Measurements from ENCODE around the gene DDHD1.

Gene DDHD1

DNA sequence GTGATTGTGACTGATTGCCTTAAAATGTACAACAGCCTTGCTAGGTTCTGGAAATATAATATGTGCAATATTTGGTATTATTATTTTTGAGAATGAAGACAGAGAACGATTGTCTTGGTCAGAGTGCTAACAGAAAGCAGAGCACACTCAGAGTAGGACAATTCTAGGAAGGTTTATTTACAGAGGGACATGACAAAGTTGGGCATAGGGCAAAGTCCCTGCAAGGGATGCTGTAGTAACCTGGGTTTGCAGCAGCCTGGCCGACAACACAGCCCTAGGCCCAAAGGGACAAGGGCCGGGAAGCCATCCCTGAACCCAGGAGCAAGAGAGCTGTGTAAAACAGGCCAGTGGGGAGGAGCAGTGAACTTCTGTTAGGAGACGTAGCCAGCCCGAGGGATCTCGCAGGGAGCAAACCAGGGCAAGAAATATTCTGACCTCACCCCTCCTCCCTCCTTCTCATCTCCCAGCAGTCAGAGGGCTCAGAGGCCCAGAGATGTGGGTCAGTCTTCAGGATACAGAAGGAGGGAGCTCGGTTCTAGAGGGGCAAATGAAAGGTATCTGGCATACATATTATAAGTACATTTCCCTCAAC is 151.2 kb downstream of the DDHD1 start:
- Mint-ChIP-seq H3K27ac (no peak overlapping the region), H3K4me1 (peaks cover 20% of the 10 kb centered on the region), H3K36me3 (ENCODE audit: low read depth) (no peaks in the 10 kb centered on the region), H3K4me3 (no peak overlapping the region), H3K9me3 (peaks cover 3% of the 10 kb centered on the region), H3K27me3 (ENCODE audit: low read depth, poor library complexity) (no peaks in the 10 kb centered on the region)
- TF ChIP-seq, protein P1, sequence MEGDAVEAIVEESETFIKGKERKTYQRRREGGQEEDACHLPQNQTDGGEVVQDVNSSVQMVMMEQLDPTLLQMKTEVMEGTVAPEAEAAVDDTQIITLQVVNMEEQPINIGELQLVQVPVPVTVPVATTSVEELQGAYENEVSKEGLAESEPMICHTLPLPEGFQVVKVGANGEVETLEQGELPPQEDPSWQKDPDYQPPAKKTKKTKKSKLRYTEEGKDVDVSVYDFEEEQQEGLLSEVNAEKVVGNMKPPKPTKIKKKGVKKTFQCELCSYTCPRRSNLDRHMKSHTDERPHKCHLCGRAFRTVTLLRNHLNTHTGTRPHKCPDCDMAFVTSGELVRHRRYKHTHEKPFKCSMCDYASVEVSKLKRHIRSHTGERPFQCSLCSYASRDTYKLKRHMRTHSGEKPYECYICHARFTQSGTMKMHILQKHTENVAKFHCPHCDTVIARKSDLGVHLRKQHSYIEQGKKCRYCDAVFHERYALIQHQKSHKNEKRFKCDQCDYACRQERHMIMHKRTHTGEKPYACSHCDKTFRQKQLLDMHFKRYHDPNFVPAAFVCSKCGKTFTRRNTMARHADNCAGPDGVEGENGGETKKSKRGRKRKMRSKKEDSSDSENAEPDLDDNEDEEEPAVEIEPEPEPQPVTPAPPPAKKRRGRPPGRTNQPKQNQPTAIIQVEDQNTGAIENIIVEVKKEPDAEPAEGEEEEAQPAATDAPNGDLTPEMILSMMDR (IDR thresholded peaks at IDR 0.05), result no peak
- no peak for DNase-seq

DNA sequence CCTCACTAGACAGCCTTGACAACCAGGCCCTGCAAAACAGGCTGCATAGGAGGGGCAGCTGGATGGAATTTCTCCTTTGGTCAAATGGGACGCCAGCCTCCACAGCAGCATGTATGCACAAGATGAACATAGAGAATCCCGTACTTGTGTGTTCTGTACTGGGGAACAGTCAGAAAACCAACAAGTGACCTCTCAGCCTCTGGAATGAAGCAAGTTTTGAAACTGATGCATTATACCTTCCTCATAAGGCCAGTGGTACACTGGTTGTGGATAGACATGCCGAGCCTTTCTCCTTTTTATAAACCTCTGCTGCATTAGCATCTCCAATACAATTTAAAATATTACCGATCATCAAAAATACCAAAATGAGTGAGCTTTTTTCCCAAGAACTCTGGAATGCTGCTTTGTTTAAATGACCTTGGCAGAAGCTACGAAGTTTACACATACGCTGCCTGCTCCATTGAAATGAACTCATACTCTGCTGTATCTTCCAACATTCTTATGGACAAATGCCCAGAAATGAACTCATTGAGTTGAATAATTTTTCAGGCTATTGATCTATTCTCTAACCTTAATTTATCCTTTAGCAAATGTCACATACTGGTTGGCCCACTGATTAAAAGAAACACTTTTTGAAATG is 154.6 kb downstream of the DDHD1 start:
- no peak overlapping the region for H3K4me3 Mint-ChIP-seq
- TF ChIP-seq, protein P1 (IDR thresholded peaks at IDR 0.05), result no peak
- no peak overlapping the region for H3K27ac Mint-ChIP-seq
- H3K27me3 Mint-ChIP-seq (ENCODE audit: low read depth, poor library complexity), result no peaks in the 10 kb centered on the region
- peaks cover 3% of the 10 kb centered on the region for H3K9me3 Mint-ChIP-seq
- no peaks in the 10 kb centered on the region for H3K36me3 Mint-ChIP-seq (ENCODE audit: low read depth)
- no peak for DNase-seq
- peaks cover 15% of the 10 kb centered on the region for H3K4me1 Mint-ChIP-seq

DNA sequence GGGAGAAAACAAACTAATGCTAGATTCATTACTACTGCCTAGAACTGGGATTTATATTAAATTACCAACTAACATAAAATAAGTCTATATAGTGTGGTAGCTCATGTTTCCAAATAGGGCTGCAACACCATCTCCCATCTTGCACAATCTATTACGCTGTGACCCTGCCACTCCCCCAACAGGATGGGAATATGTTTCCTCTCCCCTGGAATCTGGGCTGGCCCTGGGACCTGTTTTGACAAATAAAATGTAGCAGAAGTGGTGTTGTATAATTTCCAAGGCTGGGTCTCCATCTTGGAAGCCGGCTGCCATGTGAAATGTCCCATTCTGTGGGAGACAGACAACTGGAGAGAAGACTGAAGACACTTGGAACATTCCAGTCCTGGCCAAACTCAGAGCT is 156.6 kb downstream of the DDHD1 start:
- H3K27ac Mint-ChIP-seq, result no peak overlapping the region
- TF ChIP-seq, protein P1 (IDR thresholded peaks at IDR 0.05), result no peak
- DNase-seq, result no peak
- H3K9me3 Mint-ChIP-seq, result peaks cover 7% of the 10 kb centered on the region
- no peaks in the 10 kb centered on the region for H3K36me3 Mint-ChIP-seq (ENCODE audit: low read depth)
- peaks cover 2% of the 10 kb centered on the region for H3K4me1 Mint-ChIP-seq
- H3K27me3 Mint-ChIP-seq (ENCODE audit: low read depth, poor library complexity), result no peaks in the 10 kb centered on the region
- no peak overlapping the region for H3K4me3 Mint-ChIP-seq

DNA sequence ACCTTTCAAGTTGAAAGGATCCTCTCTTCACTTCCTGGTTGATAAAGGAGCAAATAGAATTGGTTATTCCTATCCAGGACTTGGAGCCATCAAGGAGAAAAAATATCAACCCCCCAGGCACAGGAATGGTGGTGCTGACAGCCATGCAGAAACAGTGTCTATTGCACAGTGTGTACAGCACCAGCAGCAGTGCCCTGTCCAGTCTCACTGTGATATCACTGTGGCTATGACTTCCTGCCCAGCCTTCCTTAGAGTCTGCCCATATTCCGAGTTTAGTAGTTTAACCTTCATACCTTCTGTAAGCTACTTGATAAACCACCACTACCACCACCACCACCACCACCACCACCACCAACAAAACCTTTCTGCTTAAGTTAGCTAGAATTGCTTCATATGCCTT is 157.1 kb downstream of the DDHD1 start:
- Mint-ChIP-seq H3K4me3 (no peak overlapping the region), H3K27me3 (ENCODE audit: low read depth, poor library complexity) (no peaks in the 10 kb centered on the region), H3K9me3 (peaks cover 7% of the 10 kb centered on the region), H3K27ac (no peak overlapping the region), H3K36me3 (ENCODE audit: low read depth) (no peaks in the 10 kb centered on the region), H3K4me1 (no peaks in the 10 kb centered on the region)
- TF ChIP-seq, protein P1 (IDR thresholded peaks at IDR 0.05), result no peak
- no peak for DNase-seq

DNA sequence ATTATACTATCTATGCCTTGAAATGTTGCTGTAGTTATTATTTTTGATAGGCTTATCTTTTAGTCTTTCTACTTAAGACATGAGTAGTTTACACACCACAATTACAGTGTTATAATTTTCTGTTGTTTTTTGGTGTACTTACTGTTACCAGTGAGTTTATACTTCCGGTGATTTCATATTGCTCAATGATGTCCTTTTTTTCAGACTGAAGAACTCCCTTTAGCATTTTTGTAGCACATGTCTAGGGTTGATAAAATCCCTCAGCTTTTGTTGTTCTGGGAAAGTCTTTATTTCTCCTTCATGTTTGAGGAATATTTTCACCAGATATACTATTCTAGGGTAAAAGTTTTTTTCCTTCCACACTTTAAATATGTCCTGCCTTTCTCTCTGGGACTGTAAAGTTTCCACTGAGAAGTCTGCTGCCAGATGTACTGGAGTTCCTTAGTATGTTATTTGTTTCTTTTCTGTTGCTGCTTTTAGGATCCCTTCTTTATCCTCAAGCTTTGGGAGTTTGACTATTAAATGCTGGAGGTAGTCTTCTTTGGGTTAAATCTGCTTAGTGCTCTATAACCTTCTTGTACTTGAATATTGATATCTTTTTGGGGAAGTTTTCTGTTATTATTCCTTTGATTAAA is 160.8 kb downstream of the DDHD1 start:
- no peak overlapping the region for H3K27ac Mint-ChIP-seq
- DNase-seq, result no peak

More for the DNA sequence above, 160.8 kb downstream of the DDHD1 start:
- H3K9me3 Mint-ChIP-seq, result peaks cover 4% of the 10 kb centered on the region
- H3K36me3 Mint-ChIP-seq (ENCODE audit: low read depth), result no peaks in the 10 kb centered on the region
- H3K4me1 Mint-ChIP-seq, result no peaks in the 10 kb centered on the region
- no peaks in the 10 kb centered on the region for H3K27me3 Mint-ChIP-seq (ENCODE audit: low read depth, poor library complexity)
- no peak overlapping the region for H3K4me3 Mint-ChIP-seq
- TF ChIP-seq, protein P1 (IDR thresholded peaks at IDR 0.05), result no peak

Measured in nephron progenitor cell (in vitro differentiated cells).